ENCODE measurements around the gene CRYBB1. TPM values are rescaled to one million over a fixed set of nuclear protein-coding genes. Genes with fewer than 3 reads are reported as not detected.

The CRYBB1 gene
- total and polyA plus RNA-seq, 2 of the 13 experiments (the other 11 are each of a cell fraction or from before 2014, with no cell fraction given): not detected

DNA sequence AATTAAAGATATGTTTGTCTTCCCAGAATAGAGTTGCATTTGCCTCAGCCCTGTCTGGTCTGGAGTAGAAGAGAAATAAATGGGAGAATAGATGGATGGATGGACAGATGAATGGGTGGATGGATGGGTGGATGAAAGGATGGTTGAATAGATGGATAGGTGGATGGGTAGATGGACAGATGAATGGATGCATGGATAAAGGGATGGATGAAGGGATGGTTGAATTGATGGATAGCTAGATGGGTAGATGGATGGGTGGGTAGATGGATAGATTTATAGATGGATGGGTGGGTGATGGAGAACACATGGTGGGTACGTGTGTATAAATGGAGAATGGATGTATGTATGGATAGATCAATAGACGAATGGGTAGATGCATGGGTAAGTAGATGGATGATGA, 8.5 kb downstream of the CRYBB1 start:
- BruUV-seq (replicated peaks): no TSS peak
- no peaks in the 10 kb centered on the region for H4K20me1 ChIP-seq (ENCODE audit: insufficient read depth, low read length)
- no peak for FAIRE-seq
- H3K27ac ChIP-seq (ENCODE audit: extremely low read length, insufficient read depth, low read length): no peak overlapping the region
- H3K9me3 ChIP-seq (ENCODE audit: low read length): no peaks in the 10 kb centered on the region
- no peak overlapping the region for H3K9ac ChIP-seq (ENCODE audit: insufficient read depth, low read depth, low read length)
- H3K4me2 ChIP-seq (ENCODE audit: low read depth, low read length): no peak overlapping the region
- no peak for ATAC-seq
- H2AFZ ChIP-seq (ENCODE audit: low read length): no peak overlapping the region
- H3K79me2 ChIP-seq (ENCODE audit: insufficient read depth, low read length): no peaks in the 10 kb centered on the region
- no peaks in the 10 kb centered on the region for H3K4me1 ChIP-seq (ENCODE audit: insufficient read depth, low read length)
- POLR2A ChIA-PET: interaction anchor here (0.6 kb wide), 1 partner anchor 236 kb away, joined by 3 read pairs; no protein-coding TSS in a partner anchor
- in situ Hi-C loops (cut with HindIII; ENCODE audit: extremely low pct_ligation_motif_present, low pct_unique_long_range_greater_than_20kb): no loop called here
- intact Hi-C loops (cut with micrococcal nuclease; ENCODE audit: unreplicated experiment): no loop called here
- peaks cover 0 to 6% of the 10 kb centered on the region in 2 experiments; a peak in 1 of 5 replicates for H3K27me3 ChIP-seq (ENCODE audit: control insufficient read depth in 1 of 2, insufficient read depth in 2 of 2, low read length in 2 of 2)
- no peak overlapping the region for H3K4me3 ChIP-seq (replicated peaks in 1 of 3; ENCODE audit: insufficient read depth in 1 of 3, low read depth in 2 of 3, low read length in 3 of 3)
- no peak for DNase-seq (ENCODE audit: low spot score)
- CTCF ChIA-PET (ENCODE audit: low intra/inter-chr PET ratio, low total read pairs): no interaction called here
- WGBS (ENCODE audit: low lambda C conversion rate): 2% methylated on average over 2 of the region's 2 CpGs
- H3K36me3 ChIP-seq (replicated peaks in 1 of 2; ENCODE audit: control insufficient read depth in 1 of 2, insufficient read depth in 2 of 2, low read length in 2 of 2): no peaks in the 10 kb centered on the region
- TF ChIP-seq, protein P1, sequence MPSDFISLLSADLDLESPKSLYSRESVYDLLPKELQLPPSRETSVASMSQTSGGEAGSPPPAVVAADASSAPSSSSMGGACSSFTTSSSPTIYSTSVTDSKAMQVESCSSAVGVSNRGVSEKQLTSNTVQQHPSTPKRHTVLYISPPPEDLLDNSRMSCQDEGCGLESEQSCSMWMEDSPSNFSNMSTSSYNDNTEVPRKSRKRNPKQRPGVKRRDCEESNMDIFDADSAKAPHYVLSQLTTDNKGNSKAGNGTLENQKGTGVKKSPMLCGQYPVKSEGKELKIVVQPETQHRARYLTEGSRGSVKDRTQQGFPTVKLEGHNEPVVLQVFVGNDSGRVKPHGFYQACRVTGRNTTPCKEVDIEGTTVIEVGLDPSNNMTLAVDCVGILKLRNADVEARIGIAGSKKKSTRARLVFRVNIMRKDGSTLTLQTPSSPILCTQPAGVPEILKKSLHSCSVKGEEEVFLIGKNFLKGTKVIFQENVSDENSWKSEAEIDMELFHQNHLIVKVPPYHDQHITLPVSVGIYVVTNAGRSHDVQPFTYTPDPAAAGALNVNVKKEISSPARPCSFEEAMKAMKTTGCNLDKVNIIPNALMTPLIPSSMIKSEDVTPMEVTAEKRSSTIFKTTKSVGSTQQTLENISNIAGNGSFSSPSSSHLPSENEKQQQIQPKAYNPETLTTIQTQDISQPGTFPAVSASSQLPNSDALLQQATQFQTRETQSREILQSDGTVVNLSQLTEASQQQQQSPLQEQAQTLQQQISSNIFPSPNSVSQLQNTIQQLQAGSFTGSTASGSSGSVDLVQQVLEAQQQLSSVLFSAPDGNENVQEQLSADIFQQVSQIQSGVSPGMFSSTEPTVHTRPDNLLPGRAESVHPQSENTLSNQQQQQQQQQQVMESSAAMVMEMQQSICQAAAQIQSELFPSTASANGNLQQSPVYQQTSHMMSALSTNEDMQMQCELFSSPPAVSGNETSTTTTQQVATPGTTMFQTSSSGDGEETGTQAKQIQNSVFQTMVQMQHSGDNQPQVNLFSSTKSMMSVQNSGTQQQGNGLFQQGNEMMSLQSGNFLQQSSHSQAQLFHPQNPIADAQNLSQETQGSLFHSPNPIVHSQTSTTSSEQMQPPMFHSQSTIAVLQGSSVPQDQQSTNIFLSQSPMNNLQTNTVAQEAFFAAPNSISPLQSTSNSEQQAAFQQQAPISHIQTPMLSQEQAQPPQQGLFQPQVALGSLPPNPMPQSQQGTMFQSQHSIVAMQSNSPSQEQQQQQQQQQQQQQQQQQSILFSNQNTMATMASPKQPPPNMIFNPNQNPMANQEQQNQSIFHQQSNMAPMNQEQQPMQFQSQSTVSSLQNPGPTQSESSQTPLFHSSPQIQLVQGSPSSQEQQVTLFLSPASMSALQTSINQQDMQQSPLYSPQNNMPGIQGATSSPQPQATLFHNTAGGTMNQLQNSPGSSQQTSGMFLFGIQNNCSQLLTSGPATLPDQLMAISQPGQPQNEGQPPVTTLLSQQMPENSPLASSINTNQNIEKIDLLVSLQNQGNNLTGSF (CRISPR knock-in tag; IDR thresholded peaks at IDR 0.05): no peak
- TF ChIP-seq MZF1 (CRISPR knock-in tag; IDR thresholded peaks at IDR 0.05; ENCODE audit: borderline replicate concordance): no peak
- TF ChIP-seq, protein P2, sequence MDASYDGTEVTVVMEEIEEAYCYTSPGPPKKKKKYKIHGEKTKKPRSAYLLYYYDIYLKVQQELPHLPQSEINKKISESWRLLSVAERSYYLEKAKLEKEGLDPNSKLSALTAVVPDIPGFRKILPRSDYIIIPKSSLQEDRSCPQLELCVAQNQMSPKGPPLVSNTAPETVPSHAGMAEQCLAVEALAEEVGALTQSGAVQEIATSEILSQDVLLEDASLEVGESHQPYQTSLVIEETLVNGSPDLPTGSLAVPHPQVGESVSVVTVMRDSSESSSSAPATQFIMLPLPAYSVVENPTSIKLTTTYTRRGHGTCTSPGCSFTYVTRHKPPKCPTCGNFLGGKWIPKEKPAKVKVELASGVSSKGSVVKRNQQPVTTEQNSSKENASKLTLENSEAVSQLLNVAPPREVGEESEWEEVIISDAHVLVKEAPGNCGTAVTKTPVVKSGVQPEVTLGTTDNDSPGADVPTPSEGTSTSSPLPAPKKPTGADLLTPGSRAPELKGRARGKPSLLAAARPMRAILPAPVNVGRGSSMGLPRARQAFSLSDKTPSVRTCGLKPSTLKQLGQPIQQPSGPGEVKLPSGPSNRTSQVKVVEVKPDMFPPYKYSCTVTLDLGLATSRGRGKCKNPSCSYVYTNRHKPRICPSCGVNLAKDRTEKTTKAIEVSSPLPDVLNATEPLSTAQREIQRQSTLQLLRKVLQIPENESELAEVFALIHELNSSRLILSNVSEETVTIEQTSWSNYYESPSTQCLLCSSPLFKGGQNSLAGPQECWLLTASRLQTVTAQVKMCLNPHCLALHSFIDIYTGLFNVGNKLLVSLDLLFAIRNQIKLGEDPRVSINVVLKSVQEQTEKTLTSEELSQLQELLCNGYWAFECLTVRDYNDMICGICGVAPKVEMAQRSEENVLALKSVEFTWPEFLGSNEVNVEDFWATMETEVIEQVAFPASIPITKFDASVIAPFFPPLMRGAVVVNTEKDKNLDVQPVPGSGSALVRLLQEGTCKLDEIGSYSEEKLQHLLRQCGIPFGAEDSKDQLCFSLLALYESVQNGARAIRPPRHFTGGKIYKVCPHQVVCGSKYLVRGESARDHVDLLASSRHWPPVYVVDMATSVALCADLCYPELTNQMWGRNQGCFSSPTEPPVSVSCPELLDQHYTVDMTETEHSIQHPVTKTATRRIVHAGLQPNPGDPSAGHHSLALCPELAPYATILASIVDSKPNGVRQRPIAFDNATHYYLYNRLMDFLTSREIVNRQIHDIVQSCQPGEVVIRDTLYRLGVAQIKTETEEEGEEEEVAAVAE (CRISPR knock-in tag; IDR thresholded peaks at IDR 0.05; ENCODE audit: borderline replicate concordance): no peak
- no peak for TF ChIP-seq TBP (CRISPR knock-in tag; IDR thresholded peaks at IDR 0.05)
- no peak for TF ChIP-seq SRF (IDR thresholded peaks at IDR 0.05; ENCODE audit: low read depth, low read length)
- TF ChIP-seq MLLT10 (CRISPR knock-in tag; IDR thresholded peaks at IDR 0.05): no peak
- TF ChIP-seq TBX2 (CRISPR knock-in tag; IDR thresholded peaks at IDR 0.05; ENCODE audit: borderline replicate concordance): no peak
- TF ChIP-seq ZNF331 (CRISPR knock-in tag; IDR thresholded peaks at IDR 0.05): no peak
- no peak for TF ChIP-seq FOXK1 (CRISPR knock-in tag; IDR thresholded peaks at IDR 0.05; ENCODE audit: borderline replicate concordance, low read depth)
- TF ChIP-seq, protein P3, sequence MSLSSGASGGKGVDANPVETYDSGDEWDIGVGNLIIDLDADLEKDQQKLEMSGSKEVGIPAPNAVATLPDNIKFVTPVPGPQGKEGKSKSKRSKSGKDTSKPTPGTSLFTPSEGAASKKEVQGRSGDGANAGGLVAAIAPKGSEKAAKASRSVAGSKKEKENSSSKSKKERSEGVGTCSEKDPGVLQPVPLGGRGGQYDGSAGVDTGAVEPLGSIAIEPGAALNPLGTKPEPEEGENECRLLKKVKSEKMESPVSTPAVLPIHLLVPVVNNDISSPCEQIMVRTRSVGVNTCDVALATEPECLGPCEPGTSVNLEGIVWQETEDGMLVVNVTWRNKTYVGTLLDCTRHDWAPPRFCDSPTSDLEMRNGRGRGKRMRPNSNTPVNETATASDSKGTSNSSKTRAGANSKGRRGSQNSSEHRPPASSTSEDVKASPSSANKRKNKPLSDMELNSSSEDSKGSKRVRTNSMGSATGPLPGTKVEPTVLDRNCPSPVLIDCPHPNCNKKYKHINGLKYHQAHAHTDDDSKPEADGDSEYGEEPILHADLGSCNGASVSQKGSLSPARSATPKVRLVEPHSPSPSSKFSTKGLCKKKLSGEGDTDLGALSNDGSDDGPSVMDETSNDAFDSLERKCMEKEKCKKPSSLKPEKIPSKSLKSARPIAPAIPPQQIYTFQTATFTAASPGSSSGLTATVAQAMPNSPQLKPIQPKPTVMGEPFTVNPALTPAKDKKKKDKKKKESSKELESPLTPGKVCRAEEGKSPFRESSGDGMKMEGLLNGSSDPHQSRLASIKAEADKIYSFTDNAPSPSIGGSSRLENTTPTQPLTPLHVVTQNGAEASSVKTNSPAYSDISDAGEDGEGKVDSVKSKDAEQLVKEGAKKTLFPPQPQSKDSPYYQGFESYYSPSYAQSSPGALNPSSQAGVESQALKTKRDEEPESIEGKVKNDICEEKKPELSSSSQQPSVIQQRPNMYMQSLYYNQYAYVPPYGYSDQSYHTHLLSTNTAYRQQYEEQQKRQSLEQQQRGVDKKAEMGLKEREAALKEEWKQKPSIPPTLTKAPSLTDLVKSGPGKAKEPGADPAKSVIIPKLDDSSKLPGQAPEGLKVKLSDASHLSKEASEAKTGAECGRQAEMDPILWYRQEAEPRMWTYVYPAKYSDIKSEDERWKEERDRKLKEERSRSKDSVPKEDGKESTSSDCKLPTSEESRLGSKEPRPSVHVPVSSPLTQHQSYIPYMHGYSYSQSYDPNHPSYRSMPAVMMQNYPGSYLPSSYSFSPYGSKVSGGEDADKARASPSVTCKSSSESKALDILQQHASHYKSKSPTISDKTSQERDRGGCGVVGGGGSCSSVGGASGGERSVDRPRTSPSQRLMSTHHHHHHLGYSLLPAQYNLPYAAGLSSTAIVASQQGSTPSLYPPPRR (CRISPR knock-in tag; IDR thresholded peaks at IDR 0.05; ENCODE audit: borderline replicate concordance): no peak
- TF ChIP-seq ZMYM3 (CRISPR knock-in tag; IDR thresholded peaks at IDR 0.05): no peak
